Putamen (tissue), 1 donor: ENCODE data around the gene UBASH3A.
"Not testable (repeated sequence)": the region's sequence is repeated elsewhere in the genome, so short reads cannot be mapped to it uniquely, and the experiment has no call there.

Experiments
- DNase-seq: peaks from one replicate; pipeline ENCODE4 v3.0.0-alpha.2; 2016; ENCODE audit warnings: low spot score

Gene UBASH3A

GRCh38 chr21:42390696-42391095, 13.0 kb upstream of the UBASH3A start:
- no peak for DNase-seq

- DNase-seq, result no peak
Measured at GRCh38 chr21:42391297-42391696, 12.4 kb upstream of the UBASH3A start.

- no peak for DNase-seq
Measured at GRCh38 chr21:42392731-42393442, 10.8 kb upstream of the UBASH3A start.

- no peak for DNase-seq
Measured at GRCh38 chr21:42393443-42393950, 10.2 kb upstream of the UBASH3A start.

GRCh38 chr21:42395302-42395701, 8.4 kb upstream of the UBASH3A start:
- no peak for DNase-seq

GRCh38 chr21:42395905-42396651, 7.6 kb upstream of the UBASH3A start, which contains the start of gene TMPRSS3:
TSS of gene TMPRSS3 (minus strand) at chr21:42396052. CDS start at chr21:42395417, 635 bp downstream.
- DNase-seq, result no peak

GRCh38 chr21:42396799-42397745, 6.6 kb upstream of the UBASH3A start:
- no peak for DNase-seq

- DNase-seq, result no peak
Measured at GRCh38 chr21:42397746-42398394, 5.8 kb upstream of the UBASH3A start.

- no peak for DNase-seq
Measured at GRCh38 chr21:42398436-42399028, 5.2 kb upstream of the UBASH3A start.

GRCh38 chr21:42400525-42400924, 3.2 kb upstream of the UBASH3A start:
- DNase-seq, result no peak

- no peak for DNase-seq
Measured at GRCh38 chr21:42401154-42401553, 2.5 kb upstream of the UBASH3A start.

- no peak for DNase-seq
Measured at GRCh38 chr21:42401820-42402251, 1.9 kb upstream of the UBASH3A start.

- no peak for DNase-seq
Measured at GRCh38 chr21:42404539-42404938, 837 bp downstream of the UBASH3A start.

- DNase-seq, result no peak
Measured at GRCh38 chr21:42405064-42406013, 1.6 kb downstream of the UBASH3A start.

- no peak for DNase-seq
Measured at GRCh38 chr21:42406201-42406621, 2.5 kb downstream of the UBASH3A start.

- DNase-seq, result no peak
Measured at GRCh38 chr21:42406866-42407265, 3.2 kb downstream of the UBASH3A start.

- DNase-seq, result no peak
Measured at GRCh38 chr21:42407476-42407875, 3.8 kb downstream of the UBASH3A start.

GRCh38 chr21:42408718-42409117, 5.0 kb downstream of the UBASH3A start:
- DNase-seq, result not testable (repeated sequence)

GRCh38 chr21:42409366-42409765, 5.7 kb downstream of the UBASH3A start:
- DNase-seq, result no peak
